Measurements from ENCODE around the gene MAN2A1. TPM values are rescaled to one million over a fixed set of nuclear protein-coding genes. Genes with fewer than 3 reads are reported as not detected.

Gene MAN2A1
- total RNA-seq = 9.2 TPM
- long read RNA-seq, full-length matches to known transcripts = 7 of 10 reads
- long read RNA-seq, partial matches to known transcripts = 2 of 10 reads
- long read RNA-seq, other reads (novel, unspliced or antisense) = 1 of 10 reads

DNA sequence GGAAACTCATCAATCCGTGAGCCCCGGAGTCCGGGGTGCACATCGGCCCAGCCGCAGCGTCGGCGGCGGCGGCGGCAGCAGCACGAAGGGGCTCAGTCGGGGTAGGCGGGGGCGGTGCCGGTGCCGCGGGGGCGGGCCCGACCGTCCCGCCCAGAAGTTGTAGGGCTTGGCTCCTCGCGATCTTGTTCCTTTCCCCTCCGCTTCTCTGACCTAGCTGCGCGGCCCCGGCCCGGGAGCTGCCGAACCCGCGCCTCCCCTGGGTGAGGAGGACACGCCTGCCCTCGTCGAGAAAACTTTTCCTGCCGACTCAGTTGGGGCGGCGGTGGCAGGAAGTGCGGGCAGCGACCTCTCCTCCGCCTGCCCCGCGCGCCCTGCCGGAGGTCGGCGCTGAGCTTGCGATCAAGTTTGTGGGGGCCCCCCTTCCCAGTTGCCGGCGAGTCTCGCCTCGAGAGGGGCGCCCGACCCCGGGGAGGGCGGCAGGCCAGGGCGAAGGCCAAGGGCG is at the start of gene MAN2A1:
MAN2A1 (plus strand) TSS at position 188 of the 502 bp plus-strand sequence. CDS start 491 bp downstream, outside the sequence.
- intact Hi-C loops (cut with micrococcal nuclease) = no loop called here
- peaks cover 11% of the 10 kb centered on the region for H3K9me3 ChIP-seq (replicated peaks)
- no peaks in the 10 kb centered on the region for H3K36me3 ChIP-seq
- peak within 1 kb of the TSS; percentile 95 for H3K4me3 ChIP-seq
- TF ChIP-seq, protein P1, sequence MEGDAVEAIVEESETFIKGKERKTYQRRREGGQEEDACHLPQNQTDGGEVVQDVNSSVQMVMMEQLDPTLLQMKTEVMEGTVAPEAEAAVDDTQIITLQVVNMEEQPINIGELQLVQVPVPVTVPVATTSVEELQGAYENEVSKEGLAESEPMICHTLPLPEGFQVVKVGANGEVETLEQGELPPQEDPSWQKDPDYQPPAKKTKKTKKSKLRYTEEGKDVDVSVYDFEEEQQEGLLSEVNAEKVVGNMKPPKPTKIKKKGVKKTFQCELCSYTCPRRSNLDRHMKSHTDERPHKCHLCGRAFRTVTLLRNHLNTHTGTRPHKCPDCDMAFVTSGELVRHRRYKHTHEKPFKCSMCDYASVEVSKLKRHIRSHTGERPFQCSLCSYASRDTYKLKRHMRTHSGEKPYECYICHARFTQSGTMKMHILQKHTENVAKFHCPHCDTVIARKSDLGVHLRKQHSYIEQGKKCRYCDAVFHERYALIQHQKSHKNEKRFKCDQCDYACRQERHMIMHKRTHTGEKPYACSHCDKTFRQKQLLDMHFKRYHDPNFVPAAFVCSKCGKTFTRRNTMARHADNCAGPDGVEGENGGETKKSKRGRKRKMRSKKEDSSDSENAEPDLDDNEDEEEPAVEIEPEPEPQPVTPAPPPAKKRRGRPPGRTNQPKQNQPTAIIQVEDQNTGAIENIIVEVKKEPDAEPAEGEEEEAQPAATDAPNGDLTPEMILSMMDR (IDR thresholded peaks at IDR 0.05; ENCODE audit: borderline replicate concordance) = no peak
- H3K27ac ChIP-seq (replicated peaks) = peak within 1 kb of the TSS; percentile 98
- peak; percentile 77 for DNase-seq
- H3K4me1 ChIP-seq = peaks cover 43% of the 10 kb centered on the region
- no peaks in the 10 kb centered on the region for H3K27me3 ChIP-seq (ENCODE audit: low read depth)

- intact Hi-C loops (cut with micrococcal nuclease) = no loop called here
- Histone ChIP-seq H3K27me3 (ENCODE audit: low read depth) (no peaks in the 10 kb centered on the region), H3K27ac (replicated peaks) (no peak overlapping the region), H3K4me3 (no peak overlapping the region), H3K36me3 (no peaks in the 10 kb centered on the region), H3K9me3 (replicated peaks) (peaks cover 4% of the 10 kb centered on the region), H3K4me1 (no peaks in the 10 kb centered on the region)
- TF ChIP-seq, protein P1 (IDR thresholded peaks at IDR 0.05; ENCODE audit: borderline replicate concordance) = no peak
- no peak for DNase-seq
Measured at GRCh38 chr5:109640976-109641375, 48.8 kb upstream of the MAN2A1 start.

DNA sequence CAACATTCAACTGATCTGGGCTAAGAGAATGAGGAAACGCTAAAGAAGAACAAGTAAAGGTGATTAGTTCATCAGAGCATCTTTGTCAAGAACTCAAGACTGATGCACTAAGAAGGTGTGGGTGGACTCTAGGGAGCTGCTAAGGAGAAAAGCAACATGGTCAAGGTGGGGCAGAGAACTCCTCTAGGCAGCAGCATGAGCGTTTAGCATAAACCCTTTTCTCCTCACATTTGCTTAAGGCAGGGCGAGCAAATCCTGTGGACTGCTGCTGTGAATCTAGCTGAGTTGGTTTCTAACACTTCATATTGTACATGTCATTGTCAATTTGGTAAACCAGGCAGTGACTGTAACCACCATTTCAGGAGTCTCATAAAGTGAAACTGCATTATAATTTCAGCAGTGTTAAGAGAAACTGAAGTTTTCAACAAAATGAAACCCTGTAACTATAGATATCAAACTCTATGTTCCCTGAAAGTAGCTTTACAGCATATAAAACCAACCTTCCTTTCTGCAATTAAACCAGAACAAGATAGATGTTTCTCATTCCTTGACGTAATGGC is 45.9 kb upstream of the MAN2A1 start:
- H3K36me3 ChIP-seq = no peaks in the 10 kb centered on the region
- no peak overlapping the region for H3K27ac ChIP-seq (replicated peaks)
- intact Hi-C loops (cut with micrococcal nuclease) = no loop called here
- TF ChIP-seq, protein P1 (IDR thresholded peaks at IDR 0.05; ENCODE audit: borderline replicate concordance) = no peak
- H3K27me3 ChIP-seq (ENCODE audit: low read depth) = no peaks in the 10 kb centered on the region
- H3K4me3 ChIP-seq = no peak overlapping the region
- H3K9me3 ChIP-seq (replicated peaks) = peaks cover 4% of the 10 kb centered on the region
- no peaks in the 10 kb centered on the region for H3K4me1 ChIP-seq
- DNase-seq = no peak

GRCh38 chr5:109644829-109645228 is 44.9 kb upstream of the MAN2A1 start:
- Histone ChIP-seq H3K27ac (replicated peaks) (no peak overlapping the region), H3K36me3 (no peaks in the 10 kb centered on the region), H3K27me3 (ENCODE audit: low read depth) (no peaks in the 10 kb centered on the region), H3K4me3 (no peak overlapping the region), H3K4me1 (no peaks in the 10 kb centered on the region), H3K9me3 (replicated peaks) (peaks cover 4% of the 10 kb centered on the region)
- TF ChIP-seq, protein P1 (IDR thresholded peaks at IDR 0.05; ENCODE audit: borderline replicate concordance) = no peak
- no peak for DNase-seq
- intact Hi-C loops (cut with micrococcal nuclease) = no loop called here

- no peak overlapping the region for H3K27ac ChIP-seq (replicated peaks)
- TF ChIP-seq, protein P1 (IDR thresholded peaks at IDR 0.05; ENCODE audit: borderline replicate concordance) = no peak
- intact Hi-C loops (cut with micrococcal nuclease) = no loop called here
Measured at GRCh38 chr5:109645707-109646192, 44.0 kb upstream of the MAN2A1 start.

More at GRCh38 chr5:109645707-109646192, 44.0 kb upstream of the MAN2A1 start:
- no peaks in the 10 kb centered on the region for H3K36me3 ChIP-seq
- H3K9me3 ChIP-seq (replicated peaks) = no peaks in the 10 kb centered on the region
- DNase-seq = no peak
- H3K4me3 ChIP-seq = no peak overlapping the region
- no peaks in the 10 kb centered on the region for H3K4me1 ChIP-seq
- H3K27me3 ChIP-seq (ENCODE audit: low read depth) = no peaks in the 10 kb centered on the region

All from left ventricle myocardium inferior (tissue), 1 donor.